Ascending aorta (tissue), 2 donors: Measurements from ENCODE around the gene ERC1. TPM values are rescaled to one million over a fixed set of nuclear protein-coding genes. Genes with fewer than 3 reads are reported as not detected.
A peak's percentile ranks its signal among the peaks of the same experiment; 100 is the strongest.

ENCODE experiments used
- DNase-seq, 2 donors: peaks; one replicate each; pipeline ENCODE4 v3.0.0-alpha.2; 2019; ENCODE audit warnings: low spot score in 2 of 2
- H3K27ac ChIP-seq, 2 donors: fragments of 200-600 bp; sonication (generic); one replicate each; pipeline ENCODE4 v1.5.1; 2016 to 2017; ENCODE audit warnings: mild to moderate bottlenecking in 1 of 2
- H3K27me3 ChIP-seq: fragments of 200-600 bp; sonication (generic); one replicate; pipeline ENCODE4 v1.5.1; 2017
- H3K36me3 ChIP-seq, 2 donors: fragments of 200-600 bp; sonication (generic); one replicate each; pipeline ENCODE4 v1.5.1; 2016
- H3K4me1 ChIP-seq, 2 donors: fragments of 200-600 bp; sonication (generic); one replicate each; pipeline ENCODE4 v1.5.1; 2016 to 2017; ENCODE audit warnings: mild to moderate bottlenecking in 1 of 2
- H3K4me3 ChIP-seq, 2 donors: fragments of 200-600 bp; sonication (generic); one replicate each; pipeline ENCODE4 v1.5.1; 2016 to 2017; ENCODE audit warnings: mild to moderate bottlenecking in 1 of 2
- H3K9me3 ChIP-seq, 2 donors: fragments of 200-600 bp; sonication (generic); one replicate each; pipeline ENCODE4 v1.5.1; 2016
- intact Hi-C: fragments of 100-400 bp; cut with DNase I; formaldehyde crosslinking; loops from one replicate; pipeline ENCODE4 v1.15.1; 2023
- total RNA-seq: library from RNA; depleted of rRNA; stranded (reverse); fragments of >200 nt; gene quantifications from one replicate; pipeline ENCODE4 v1.1.0, GENCODE V29; 2016
- TF ChIP-seq, protein P1 (sequence below), 3 experiments: fragments of 200-600 bp in 2 of 3; fragments of 450-650 bp in 1 of 3; sonication (generic) in 2 of 3; IDR thresholded peaks; one replicate each; pipeline ENCODE4 v1.5.1; 2016 to 2019; ENCODE audit warnings: antibody characterized with exemption in 3 of 3, mild to moderate bottlenecking in 1 of 3, moderate library complexity in 1 of 3

The ERC1 gene
- total RNA-seq, 1 donor from 2014 or later: 41.4 TPM

DNA sequence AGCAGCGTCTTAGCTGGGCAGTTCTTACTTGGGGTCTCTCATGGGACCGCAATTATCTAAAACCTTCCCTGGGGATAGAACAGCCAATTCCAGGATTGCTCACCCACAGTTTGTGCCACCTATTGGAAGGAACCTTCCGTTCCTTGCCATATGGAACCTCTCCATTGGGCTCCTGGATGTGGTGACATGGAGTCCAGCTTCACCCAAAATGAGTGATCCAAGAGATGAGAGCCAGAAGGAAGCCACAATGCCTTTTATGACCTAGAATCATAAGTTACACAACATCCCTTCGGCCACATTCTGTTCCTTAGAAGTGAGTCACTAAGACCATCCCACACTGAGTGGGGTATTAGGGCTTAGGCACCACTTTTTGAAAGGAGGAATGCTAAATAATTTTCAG, 439.0 kb downstream of the ERC1 start:
- H3K36me3 ChIP-seq: no peaks in the 10 kb centered on the region
- no peak for DNase-seq
- H3K4me1 ChIP-seq: peaks cover 0 to 4% of the 10 kb centered on the region in 2 donors
- TF ChIP-seq, protein P1, sequence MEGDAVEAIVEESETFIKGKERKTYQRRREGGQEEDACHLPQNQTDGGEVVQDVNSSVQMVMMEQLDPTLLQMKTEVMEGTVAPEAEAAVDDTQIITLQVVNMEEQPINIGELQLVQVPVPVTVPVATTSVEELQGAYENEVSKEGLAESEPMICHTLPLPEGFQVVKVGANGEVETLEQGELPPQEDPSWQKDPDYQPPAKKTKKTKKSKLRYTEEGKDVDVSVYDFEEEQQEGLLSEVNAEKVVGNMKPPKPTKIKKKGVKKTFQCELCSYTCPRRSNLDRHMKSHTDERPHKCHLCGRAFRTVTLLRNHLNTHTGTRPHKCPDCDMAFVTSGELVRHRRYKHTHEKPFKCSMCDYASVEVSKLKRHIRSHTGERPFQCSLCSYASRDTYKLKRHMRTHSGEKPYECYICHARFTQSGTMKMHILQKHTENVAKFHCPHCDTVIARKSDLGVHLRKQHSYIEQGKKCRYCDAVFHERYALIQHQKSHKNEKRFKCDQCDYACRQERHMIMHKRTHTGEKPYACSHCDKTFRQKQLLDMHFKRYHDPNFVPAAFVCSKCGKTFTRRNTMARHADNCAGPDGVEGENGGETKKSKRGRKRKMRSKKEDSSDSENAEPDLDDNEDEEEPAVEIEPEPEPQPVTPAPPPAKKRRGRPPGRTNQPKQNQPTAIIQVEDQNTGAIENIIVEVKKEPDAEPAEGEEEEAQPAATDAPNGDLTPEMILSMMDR (IDR thresholded peaks at IDR 0.05): no peak
- intact Hi-C loops: loop anchor here (5.0 kb wide), 2 partner anchors 42 to 67 kb away; no protein-coding TSS in a partner anchor
- H3K27ac ChIP-seq: no peak overlapping the region
- no peak overlapping the region for H3K4me3 ChIP-seq
- no peaks in the 10 kb centered on the region for H3K27me3 ChIP-seq
- H3K9me3 ChIP-seq: no peaks in the 10 kb centered on the region

DNA sequence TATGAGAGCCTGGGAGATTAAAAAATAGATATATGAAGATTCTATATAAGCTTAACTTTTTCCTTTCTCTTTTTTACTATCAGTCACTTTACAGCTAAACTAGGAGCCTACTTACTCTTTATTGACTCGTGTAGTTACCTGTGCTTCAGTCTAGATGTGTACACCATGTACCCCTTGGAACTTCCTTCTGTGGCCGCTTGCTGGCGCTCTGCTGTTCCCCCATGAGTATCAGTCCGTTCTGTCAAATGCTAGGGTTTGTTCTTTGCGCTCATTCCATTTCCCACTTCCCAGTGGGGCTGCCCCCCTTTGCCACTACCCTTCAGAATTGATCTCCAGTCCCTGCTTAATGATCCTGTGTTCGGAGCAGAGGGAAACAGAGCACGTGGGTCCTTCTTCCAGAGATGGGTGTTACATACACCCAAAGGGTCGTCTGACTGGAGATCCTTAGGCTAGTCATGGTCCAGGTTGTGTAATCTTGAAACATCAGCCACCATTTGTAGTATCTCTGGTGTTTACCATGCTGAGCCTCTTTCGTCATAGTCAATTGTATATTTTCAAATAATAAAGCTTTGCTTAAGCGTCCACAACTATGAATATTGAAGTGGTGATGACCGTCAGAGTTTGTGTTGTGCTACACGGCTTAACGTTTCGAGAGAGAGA, 443.4 kb downstream of the ERC1 start:
- Histone ChIP-seq H3K4me3 (no peak overlapping the region), H3K36me3 (no peaks in the 10 kb centered on the region), H3K4me1 (peaks cover 0 to 12% of the 10 kb centered on the region in 2 donors), H3K9me3 (no peaks in the 10 kb centered on the region), H3K27ac (no peak overlapping the region), H3K27me3 (no peaks in the 10 kb centered on the region)
- TF ChIP-seq, protein P1 (IDR thresholded peaks at IDR 0.05): no peak
- no peak for DNase-seq
- intact Hi-C loops: loop anchor here (5.0 kb wide), 1 partner anchor 38 kb away; no protein-coding TSS in a partner anchor

DNA sequence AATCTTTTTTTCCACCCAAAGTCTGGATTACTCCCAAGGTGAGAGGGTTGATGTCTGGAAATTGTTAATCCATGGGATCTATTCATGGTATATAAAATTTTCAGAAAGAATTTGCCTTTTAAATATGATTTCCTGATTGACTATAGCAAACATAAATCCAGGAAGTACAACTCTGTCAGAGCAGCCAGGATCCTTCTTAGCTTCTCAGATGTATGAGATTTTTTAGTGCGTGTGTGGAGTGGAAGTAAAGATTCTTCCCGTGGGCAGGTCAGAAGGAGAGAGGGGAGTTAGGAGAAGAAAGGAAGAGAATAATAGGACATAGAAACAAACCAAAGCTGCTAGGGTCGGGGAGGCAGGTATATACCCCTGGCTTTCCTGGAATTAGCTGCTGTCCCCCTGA, 444.0 kb downstream of the ERC1 start:
- H3K9me3 ChIP-seq: no peaks in the 10 kb centered on the region
- peak overlapping the region in 1 of 2 donors; percentile 49 for H3K27ac ChIP-seq
- no peak overlapping the region for H3K4me3 ChIP-seq
- no peaks in the 10 kb centered on the region for H3K27me3 ChIP-seq
- TF ChIP-seq, protein P1 (IDR thresholded peaks at IDR 0.05): no peak
- peaks cover 0 to 12% of the 10 kb centered on the region in 2 donors for H3K4me1 ChIP-seq
- intact Hi-C loops: no loop called here
- DNase-seq: no peak
- no peaks in the 10 kb centered on the region for H3K36me3 ChIP-seq

DNA sequence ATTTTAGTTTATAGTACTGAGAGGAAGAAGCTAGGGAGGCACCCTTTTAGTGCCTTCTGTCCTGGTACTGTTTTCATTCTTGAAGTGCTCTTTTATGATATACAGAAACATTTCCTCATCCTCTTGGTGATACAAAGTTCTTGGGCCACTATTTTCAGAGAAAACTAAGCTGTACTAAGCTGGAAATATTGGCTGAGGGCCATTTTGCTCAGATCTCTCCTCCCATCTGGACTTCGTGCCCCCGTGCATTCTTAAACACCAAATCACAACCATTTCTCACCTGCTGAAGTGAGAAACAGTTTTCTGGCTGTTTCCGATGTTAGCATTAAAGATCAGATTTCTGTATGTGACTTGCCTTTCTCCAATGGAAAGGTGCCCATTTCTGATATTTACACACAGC, 444.4 kb downstream of the ERC1 start:
- intact Hi-C loops: no loop called here
- H3K9me3 ChIP-seq: no peaks in the 10 kb centered on the region
- H3K4me3 ChIP-seq: no peak overlapping the region
- peaks cover 0 to 11% of the 10 kb centered on the region in 2 donors for H3K4me1 ChIP-seq
- H3K36me3 ChIP-seq: no peaks in the 10 kb centered on the region
- H3K27ac ChIP-seq: peak overlapping the region in 1 of 2 donors; percentile 49
- TF ChIP-seq, protein P1 (IDR thresholded peaks at IDR 0.05): no peak
- DNase-seq: no peak
- no peaks in the 10 kb centered on the region for H3K27me3 ChIP-seq

DNA sequence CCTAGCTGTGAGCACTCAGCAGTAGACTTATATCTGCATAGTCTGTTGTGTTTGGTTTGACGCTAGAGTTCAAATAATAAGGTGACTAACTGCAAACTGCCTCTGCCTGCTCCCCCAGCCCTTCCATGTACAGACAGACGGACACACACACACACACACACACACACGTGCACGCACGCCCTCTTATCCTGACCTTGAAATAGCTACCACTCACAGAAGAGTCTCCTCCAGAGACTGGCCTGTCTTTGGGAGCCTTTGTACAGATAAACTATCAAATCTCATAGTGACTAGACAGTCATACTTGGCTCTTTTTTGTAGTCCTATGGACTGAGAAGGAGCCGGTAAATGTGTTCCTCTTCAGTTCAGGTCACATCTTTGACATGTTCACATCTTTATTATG, 445.0 kb downstream of the ERC1 start:
- TF ChIP-seq, protein P1 (IDR thresholded peaks at IDR 0.05): no peak
- Histone ChIP-seq H3K27ac (peak overlapping the region in 1 of 2 donors; percentile 49), H3K4me3 (no peak overlapping the region), H3K27me3 (no peaks in the 10 kb centered on the region), H3K9me3 (no peaks in the 10 kb centered on the region), H3K36me3 (no peaks in the 10 kb centered on the region), H3K4me1 (peaks cover 0 to 10% of the 10 kb centered on the region in 2 donors)
- DNase-seq: no peak
- intact Hi-C loops: no loop called here
